Esophagus squamous epithelium (tissue), 5 donors: ENCODE measurements around the gene ARHGEF37. TPM values are rescaled to one million over a fixed set of nuclear protein-coding genes. Genes with fewer than 3 reads are reported as not detected.

Experiments
- DNase-seq: peaks from one replicate; lab custom pipeline; 2025; lab: John Stamatoyannopoulos, UW
- H3K27ac ChIP-seq, 4 donors: fragments of 200-600 bp; sonication (generic); one replicate each; pipeline ENCODE4 v1.5.1; 2016 to 2019; ENCODE audit warnings: mild to moderate bottlenecking in 1 of 4
- H3K27me3 ChIP-seq, 4 donors: fragments of 200-600 bp; sonication (generic); 1 replicate in 3 of 4; 2 replicates in 1 of 4; pipeline versions ENCODE4 v1.5.1 to v1.6.0; 2017 to 2021; ENCODE audit warnings: antibody characterized with exemption in 1 of 4
- H3K36me3 ChIP-seq, 3 donors: fragments of 200-600 bp; sonication (generic); one replicate each; pipeline ENCODE4 v1.5.1; 2016 to 2019
- H3K4me1 ChIP-seq, 3 donors: fragments of 200-600 bp; sonication (generic); one replicate each; pipeline ENCODE4 v1.5.1; 2017 to 2019
- H3K4me3 ChIP-seq, 4 donors: fragments of 200-600 bp; sonication (generic); 1 replicate in 3 of 4; 2 replicates in 1 of 4; pipeline ENCODE4 v1.5.1; 2016 to 2019; ENCODE audit warnings: mild to moderate bottlenecking in 2 of 4, moderate library complexity in 1 of 4
- H3K9me3 ChIP-seq, 3 donors: fragments of 200-600 bp; sonication (generic); one replicate each; pipeline ENCODE4 v1.5.1; 2016 to 2019
- POLR2A ChIP-seq, 4 donors: fragments of 450-650 bp; IDR thresholded peaks; one replicate each; pipeline ENCODE4 v1.6.1; 2017; ENCODE audit warnings: antibody characterized with exemption in 4 of 4, mild to moderate bottlenecking in 4 of 4, moderate library complexity in 3 of 4
- WGBS, 2 donors: methylation state at CpG; one replicate each; pipeline ENCODE4 v1.1.5; 2018; 5-methylcytosine and 5-hydroxymethylcytosine counted together
- intact Hi-C: fragments of 100-400 bp; cut with DNase I; formaldehyde crosslinking; loops from one replicate; pipeline ENCODE4 v1.15.0; 2022
- total RNA-seq, 4 donors: library from RNA; depleted of rRNA; stranded (reverse); fragments of >200 nt; gene quantifications; one replicate each; pipeline ENCODE4 v1.1.0, GENCODE V29; 2016
- TF ChIP-seq, protein P1 (sequence below), 6 experiments: fragments of 450-650 bp in 4 of 6; fragments of 200-600 bp in 2 of 6; sonication (generic) in 2 of 6; IDR thresholded peaks; one replicate each; pipeline ENCODE4 v1.5.1; 2016 to 2019; ENCODE audit warnings: antibody characterized with exemption in 6 of 6, mild to moderate bottlenecking in 4 of 6, moderate library complexity in 4 of 6
- donor health status: DM: yes; HTN: yes; CAD: no.

Gene ARHGEF37
- total RNA-seq, 4 donors from 2014 or later, result 14.5 to 29.3 (median 18.0) TPM

DNA sequence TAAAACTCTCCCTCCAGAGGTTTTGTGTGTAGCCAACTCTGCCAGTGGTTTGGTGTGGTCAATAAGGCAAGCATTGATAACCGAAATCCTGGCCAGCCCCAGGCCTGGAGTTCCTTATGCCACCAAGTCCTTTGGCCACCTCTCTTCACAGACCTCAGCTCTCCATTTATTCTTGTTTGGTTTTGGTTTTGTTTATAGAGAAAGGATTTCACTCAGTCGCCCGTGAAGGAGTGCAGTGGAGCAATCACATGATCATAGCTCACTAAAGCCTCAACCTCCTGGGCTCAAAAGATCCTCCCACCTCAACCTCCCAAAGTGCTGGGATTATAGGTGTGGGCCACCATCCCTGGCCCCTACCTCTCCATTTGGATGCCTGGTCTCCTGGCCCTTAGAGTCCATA lies 93.4 kb downstream of the ARHGEF37 start:
- intact Hi-C loops, result no loop called here
- H3K27ac ChIP-seq, result no peak overlapping the region
- WGBS, 2 donors, result 32 to 61% methylated on average over 2 to 3 of the region's 3 CpGs

DNA sequence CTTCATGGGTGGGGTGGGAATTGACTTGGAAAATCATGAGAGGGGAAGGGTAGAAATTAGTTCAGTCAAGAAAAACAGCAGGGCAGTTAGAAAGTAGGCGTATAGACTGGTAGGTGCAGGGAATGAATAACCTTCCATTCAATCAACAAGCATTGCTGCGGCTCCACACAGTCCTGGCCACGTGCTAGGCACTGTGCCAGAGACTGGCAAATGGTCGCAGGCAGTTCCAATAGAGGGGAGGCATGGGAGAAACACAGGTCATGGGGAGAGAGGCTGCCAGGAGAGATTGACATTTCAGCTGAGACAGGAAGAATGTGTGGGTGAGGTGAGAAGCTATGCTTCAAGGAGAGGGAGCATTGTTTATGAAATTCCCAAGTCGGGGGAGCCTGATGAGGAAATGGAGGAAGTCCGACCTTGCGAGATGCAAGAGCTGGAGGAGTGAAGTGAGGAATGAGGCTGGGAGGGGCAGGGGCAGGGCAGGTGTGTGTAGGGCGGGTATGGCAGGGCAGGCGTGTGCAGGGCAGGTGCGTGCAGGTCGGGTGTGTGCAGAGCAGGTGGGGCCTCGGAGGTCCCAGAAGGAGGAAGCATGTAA lies 94.4 kb downstream of the ARHGEF37 start:
- Histone ChIP-seq H3K4me1 (peaks cover 3 to 59% (median 13%) of the 10 kb centered on the region in 3 donors), H3K9me3 (no peaks in the 10 kb centered on the region), H3K4me3 (no peak overlapping the region), H3K36me3 (no peaks in the 10 kb centered on the region), H3K27me3 (no peaks in the 10 kb centered on the region), H3K27ac (peak overlapping the region in 3 of 4 donors; percentile 59 to 77 (median 67))
- no peak for TF ChIP-seq POLR2A (IDR thresholded peaks at IDR 0.05)
- TF ChIP-seq, protein P1, sequence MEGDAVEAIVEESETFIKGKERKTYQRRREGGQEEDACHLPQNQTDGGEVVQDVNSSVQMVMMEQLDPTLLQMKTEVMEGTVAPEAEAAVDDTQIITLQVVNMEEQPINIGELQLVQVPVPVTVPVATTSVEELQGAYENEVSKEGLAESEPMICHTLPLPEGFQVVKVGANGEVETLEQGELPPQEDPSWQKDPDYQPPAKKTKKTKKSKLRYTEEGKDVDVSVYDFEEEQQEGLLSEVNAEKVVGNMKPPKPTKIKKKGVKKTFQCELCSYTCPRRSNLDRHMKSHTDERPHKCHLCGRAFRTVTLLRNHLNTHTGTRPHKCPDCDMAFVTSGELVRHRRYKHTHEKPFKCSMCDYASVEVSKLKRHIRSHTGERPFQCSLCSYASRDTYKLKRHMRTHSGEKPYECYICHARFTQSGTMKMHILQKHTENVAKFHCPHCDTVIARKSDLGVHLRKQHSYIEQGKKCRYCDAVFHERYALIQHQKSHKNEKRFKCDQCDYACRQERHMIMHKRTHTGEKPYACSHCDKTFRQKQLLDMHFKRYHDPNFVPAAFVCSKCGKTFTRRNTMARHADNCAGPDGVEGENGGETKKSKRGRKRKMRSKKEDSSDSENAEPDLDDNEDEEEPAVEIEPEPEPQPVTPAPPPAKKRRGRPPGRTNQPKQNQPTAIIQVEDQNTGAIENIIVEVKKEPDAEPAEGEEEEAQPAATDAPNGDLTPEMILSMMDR (IDR thresholded peaks at IDR 0.05), result no peak
- intact Hi-C loops, result no loop called here
- DNase-seq, result no peak
- 25 to 35% methylated on average over 12 of the region's 12 CpGs for WGBS, 2 donors

More for the DNA sequence above, 93.4 kb downstream of the ARHGEF37 start:
- Histone ChIP-seq H3K27me3 (no peaks in the 10 kb centered on the region), H3K9me3 (no peaks in the 10 kb centered on the region), H3K4me1 (peaks cover 3 to 52% (median 13%) of the 10 kb centered on the region in 3 donors), H3K36me3 (no peaks in the 10 kb centered on the region), H3K4me3 (no peak overlapping the region)
- no peak for TF ChIP-seq POLR2A (IDR thresholded peaks at IDR 0.05)
- TF ChIP-seq, protein P1 (IDR thresholded peaks at IDR 0.05), result no peak
- DNase-seq, result no peak

DNA sequence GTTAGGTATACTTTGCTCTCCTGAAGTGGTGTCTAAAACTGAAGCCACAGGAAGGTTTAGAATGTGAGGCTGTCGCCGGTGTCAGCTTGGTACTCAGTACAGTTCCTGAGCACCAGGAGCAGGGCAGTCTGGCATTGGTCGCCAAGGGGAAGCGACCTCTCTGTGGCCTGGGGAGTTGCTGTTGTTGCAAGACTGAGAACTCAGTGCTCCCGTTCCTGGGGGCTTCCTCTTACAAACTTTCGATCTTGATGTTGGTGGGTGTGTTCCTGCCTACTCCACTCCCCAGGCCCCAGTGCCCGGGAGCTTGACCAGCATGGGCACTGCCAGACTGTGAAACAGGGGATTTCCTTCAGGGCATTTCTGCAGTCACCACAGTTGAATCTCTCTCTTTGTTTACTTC lies 96.4 kb downstream of the ARHGEF37 start:
- Histone ChIP-seq H3K27ac (no peak overlapping the region), H3K4me1 (peaks cover 3 to 45% (median 13%) of the 10 kb centered on the region in 3 donors), H3K36me3 (no peaks in the 10 kb centered on the region), H3K9me3 (no peaks in the 10 kb centered on the region), H3K27me3 (no peaks in the 10 kb centered on the region), H3K4me3 (no peak overlapping the region)
- WGBS, 2 donors, result 73 to 78% methylated on average over 6 to 7 of the region's 7 CpGs
- TF ChIP-seq, protein P1 (IDR thresholded peaks at IDR 0.05), result no peak
- TF ChIP-seq POLR2A (IDR thresholded peaks at IDR 0.05), result no peak
- intact Hi-C loops, result no loop called here
- DNase-seq, result no peak

DNA sequence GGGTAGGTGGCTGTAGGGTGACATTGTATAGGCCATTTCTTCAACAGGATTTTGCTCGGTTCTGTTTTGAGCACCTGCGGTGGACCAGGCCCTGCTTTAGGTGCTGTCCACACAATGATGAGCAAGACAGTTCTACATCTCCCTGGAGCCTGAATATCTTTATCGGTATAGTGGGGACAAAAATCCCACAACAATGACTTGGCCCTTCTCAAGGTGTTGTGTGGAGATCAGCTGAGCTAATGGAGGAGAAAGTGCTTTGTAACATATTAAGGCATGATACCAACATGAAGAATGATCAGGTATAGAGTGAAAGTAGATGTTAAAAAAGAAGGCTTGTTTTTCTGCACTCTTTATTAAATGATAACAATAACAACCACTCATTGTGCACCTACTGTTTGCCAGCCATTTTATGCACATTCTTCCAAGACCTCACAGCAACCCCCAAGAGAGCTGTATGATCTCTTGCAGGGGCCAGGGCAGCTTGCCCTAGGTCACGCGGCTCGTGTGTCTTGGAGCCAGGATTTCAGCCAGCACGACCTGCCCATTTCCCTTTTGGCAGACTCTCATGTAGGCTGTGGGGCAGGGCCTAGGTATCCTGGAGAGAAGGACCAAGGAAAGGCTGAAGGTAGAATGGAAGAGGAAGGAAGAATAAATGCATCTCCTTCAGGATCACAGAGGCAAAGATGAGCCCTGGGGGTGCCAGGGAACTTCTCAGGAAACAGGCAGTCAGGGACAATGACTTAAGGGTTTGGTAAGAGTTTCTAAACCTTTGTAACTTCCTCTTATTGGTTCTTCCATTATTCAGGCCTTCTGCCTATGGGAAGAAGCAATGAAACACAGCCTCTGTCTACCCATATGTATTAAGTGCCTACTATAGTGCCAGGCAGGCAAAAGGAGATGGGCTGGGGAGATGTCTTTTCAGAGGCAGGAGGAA lies 98.8 kb downstream of the ARHGEF37 start:
- Histone ChIP-seq H3K27ac (peak overlapping the region in 1 of 4 donors; percentile 17), H3K27me3 (no peaks in the 10 kb centered on the region), H3K36me3 (no peaks in the 10 kb centered on the region), H3K4me3 (no peak overlapping the region), H3K9me3 (no peaks in the 10 kb centered on the region), H3K4me1 (peaks cover 3 to 23% (median 13%) of the 10 kb centered on the region in 3 donors)
- intact Hi-C loops, result no loop called here
- WGBS, 2 donors, result 39 to 93% methylated on average over 3 to 6 of the region's 7 CpGs
- TF ChIP-seq, protein P1 (IDR thresholded peaks at IDR 0.05), result no peak
- no peak for TF ChIP-seq POLR2A (IDR thresholded peaks at IDR 0.05)
- no peak for DNase-seq

DNA sequence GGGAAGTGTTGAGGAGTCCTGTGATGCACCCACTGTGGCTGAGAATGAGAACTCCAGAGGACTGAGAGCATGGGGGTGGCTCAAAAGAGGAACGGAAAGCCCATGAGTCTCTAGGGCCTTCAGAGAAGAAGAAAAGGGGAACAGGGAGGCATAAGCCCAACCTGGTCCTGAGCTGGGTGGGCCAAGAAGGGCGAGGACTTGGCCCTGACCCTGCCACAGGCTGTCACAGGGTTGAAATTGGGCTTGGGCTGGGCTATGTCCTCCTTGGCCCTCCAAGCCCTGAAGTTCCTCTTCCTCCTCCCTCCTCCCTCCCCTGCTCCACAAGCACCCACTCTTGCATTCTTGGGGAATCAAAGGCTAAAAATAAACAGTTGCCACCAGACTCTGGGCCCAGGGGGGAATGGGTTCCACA lies 99.5 kb downstream of the ARHGEF37 start:
- 74 to 78% methylated on average over 2 of the region's 2 CpGs for WGBS, 2 donors
- H3K27ac ChIP-seq, result no peak overlapping the region
- no peak overlapping the region for H3K4me3 ChIP-seq
- DNase-seq, result no peak
- H3K27me3 ChIP-seq, result no peaks in the 10 kb centered on the region
- H3K36me3 ChIP-seq, result no peaks in the 10 kb centered on the region
- peaks cover 3 to 16% (median 8%) of the 10 kb centered on the region in 3 donors for H3K4me1 ChIP-seq
- TF ChIP-seq POLR2A (IDR thresholded peaks at IDR 0.05), result no peak
- TF ChIP-seq, protein P1 (IDR thresholded peaks at IDR 0.05), result no peak
- no peaks in the 10 kb centered on the region for H3K9me3 ChIP-seq
- intact Hi-C loops, result no loop called here
